Osteocyte (in vitro differentiated cells): ENCODE measurements around the gene EEF1AKMT1. TPM values are rescaled to one million over a fixed set of nuclear protein-coding genes. Genes with fewer than 3 reads are reported as not detected.
A peak's percentile ranks its signal among the peaks of the same experiment; 100 is the strongest.

Experiments used
- DNase-seq: peaks from one replicate; pipeline ENCODE4 v3.0.0; 2021; ENCODE audit warnings: mixed read lengths; ENCODE audit not compliant: unreplicated experiment; ENCODE audit errors: extremely low spot score
- H3K27ac Mint-ChIP-seq: one replicate; pipeline ENCODE4 v1.8.0; 2021; ENCODE audit warnings: mild to moderate bottlenecking, mixed read lengths; ENCODE audit not compliant: unreplicated experiment
- H3K27me3 Mint-ChIP-seq: one replicate; pipeline ENCODE4 v1.8.0; 2021; ENCODE audit warnings: mixed read lengths; ENCODE audit not compliant: unreplicated experiment
- H3K36me3 Mint-ChIP-seq: one replicate; pipeline ENCODE4 v1.8.0; 2021; ENCODE audit warnings: mixed read lengths; ENCODE audit not compliant: unreplicated experiment
- H3K4me1 Mint-ChIP-seq: one replicate; pipeline ENCODE4 v1.8.0; 2021; ENCODE audit warnings: mixed read lengths; ENCODE audit not compliant: unreplicated experiment
- H3K4me3 Mint-ChIP-seq: one replicate; pipeline ENCODE4 v1.8.0; 2021; ENCODE audit warnings: mild to moderate bottlenecking, moderate library complexity, mixed read lengths; ENCODE audit not compliant: unreplicated experiment
- H3K9me3 Mint-ChIP-seq: one replicate; pipeline ENCODE4 v1.8.0; 2021; ENCODE audit warnings: mixed read lengths; ENCODE audit not compliant: unreplicated experiment
- CTCF ChIP-seq: fragments of 200-600 bp; sonication (generic); IDR thresholded peaks from 2 replicates; pipeline ENCODE4 v1.5.0; 2021; ENCODE audit warnings: antibody characterized with exemption, mild to moderate bottlenecking, moderate library complexity
- total RNA-seq: library from RNA; stranded (reverse); gene quantifications from 2 replicates; pipeline ENCODE4 v1.2.1, GENCODE V29; 2021

Gene EEF1AKMT1
- total RNA-seq, 1 donor from 2014 or later: 10.8 TPM

- no peak for DNase-seq
- Mint-ChIP-seq H3K9me3 (no peaks in the 10 kb centered on the region), H3K36me3 (no peaks in the 10 kb centered on the region), H3K27ac (no peak overlapping the region), H3K27me3 (no peaks in the 10 kb centered on the region), H3K4me1 (peaks cover 18% of the 10 kb centered on the region), H3K4me3 (no peak overlapping the region)
- TF ChIP-seq CTCF: no peak
Observed at GRCh38 chr13:20719783-20720182, 54.0 kb downstream of the EEF1AKMT1 start.

- H3K27me3 Mint-ChIP-seq: no peaks in the 10 kb centered on the region
- H3K27ac Mint-ChIP-seq: no peak overlapping the region
- no peaks in the 10 kb centered on the region for H3K36me3 Mint-ChIP-seq
- no peaks in the 10 kb centered on the region for H3K9me3 Mint-ChIP-seq
- H3K4me3 Mint-ChIP-seq: no peak overlapping the region
- no peak for DNase-seq
- no peak for TF ChIP-seq CTCF
- peaks cover 25% of the 10 kb centered on the region for H3K4me1 Mint-ChIP-seq
Observed at GRCh38 chr13:20718958-20719566, 54.7 kb downstream of the EEF1AKMT1 start.

- Mint-ChIP-seq H3K36me3 (no peaks in the 10 kb centered on the region), H3K4me3 (no peak overlapping the region), H3K27ac (no peak overlapping the region), H3K4me1 (peaks cover 37% of the 10 kb centered on the region), H3K9me3 (no peaks in the 10 kb centered on the region), H3K27me3 (no peaks in the 10 kb centered on the region)
- TF ChIP-seq CTCF: no peak
- no peak for DNase-seq
Observed at GRCh38 chr13:20717581-20718542, 55.9 kb downstream of the EEF1AKMT1 start.

DNA sequence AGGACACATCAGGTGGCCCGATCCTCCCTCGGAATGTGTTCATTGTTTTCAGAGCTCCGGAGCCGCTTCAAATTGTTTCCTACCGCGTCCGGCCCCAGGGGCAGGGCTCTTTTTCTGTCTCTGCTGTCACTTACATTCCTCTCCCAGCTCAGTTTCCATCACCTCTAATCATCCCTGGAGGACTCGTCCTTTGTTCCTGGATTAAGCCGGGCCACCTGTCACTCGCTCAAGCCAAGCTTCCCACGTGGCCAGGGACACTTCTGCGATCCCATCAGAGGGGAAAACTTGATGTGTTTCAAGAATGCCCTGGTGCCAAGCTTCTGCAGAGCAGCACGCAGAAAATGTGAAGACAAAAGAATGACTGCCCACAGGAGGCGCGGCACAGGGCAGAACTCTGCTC lies 56.8 kb downstream of the EEF1AKMT1 start:
- H3K4me1 Mint-ChIP-seq: peaks cover 41% of the 10 kb centered on the region
- no peak overlapping the region for H3K27ac Mint-ChIP-seq
- TF ChIP-seq CTCF: no peak
- no peaks in the 10 kb centered on the region for H3K36me3 Mint-ChIP-seq
- H3K4me3 Mint-ChIP-seq: no peak overlapping the region
- H3K9me3 Mint-ChIP-seq: no peaks in the 10 kb centered on the region
- DNase-seq: no peak
- no peaks in the 10 kb centered on the region for H3K27me3 Mint-ChIP-seq

DNA sequence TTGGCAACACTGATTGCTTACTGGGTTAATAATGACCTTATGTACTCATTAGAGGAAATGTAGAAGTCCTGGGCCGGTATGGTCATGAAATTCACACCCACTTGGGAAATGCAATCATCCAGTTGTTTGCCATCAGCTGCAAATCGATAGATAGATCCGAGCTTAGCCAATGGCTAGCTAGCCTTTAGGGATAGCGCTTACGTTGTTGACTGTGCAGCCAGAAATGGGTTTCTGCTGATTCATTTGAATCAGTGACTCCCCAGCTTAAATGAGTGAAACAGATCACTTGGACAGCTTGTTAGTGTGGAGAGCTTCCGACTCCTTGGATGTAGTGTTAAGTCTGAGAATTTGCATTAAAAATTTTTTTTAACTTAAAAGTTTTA lies 58.4 kb downstream of the EEF1AKMT1 start:
- no peaks in the 10 kb centered on the region for H3K27me3 Mint-ChIP-seq
- DNase-seq: no peak
- H3K4me1 Mint-ChIP-seq: peaks cover 39% of the 10 kb centered on the region
- no peak for TF ChIP-seq CTCF
- peak overlapping the region; percentile 81 for H3K27ac Mint-ChIP-seq
- no peaks in the 10 kb centered on the region for H3K9me3 Mint-ChIP-seq
- H3K36me3 Mint-ChIP-seq: no peaks in the 10 kb centered on the region
- no peak overlapping the region for H3K4me3 Mint-ChIP-seq
